ENCODE results near the gene GOLGA8Q.
A peak's percentile ranks its signal among the peaks of the same experiment; 100 is the strongest.
"Not testable (repeated sequence)": the region's sequence is repeated elsewhere in the genome, so short reads cannot be mapped to it uniquely, and the experiment has no call there.

GOLGA8Q gene

GRCh38 chr15:30551750-30552149 lies at the start of gene GOLGA8Q:
TSS of gene GOLGA8Q (plus strand) at chr15:30552050. CDS start at chr15:30552078, 28 bp downstream.
- DNase-seq (ENCODE audit: extremely low read depth, low read depth) = not testable (repeated sequence)

- DNase-seq (ENCODE audit: extremely low read depth, low read depth) = not testable (repeated sequence)
These were observed 48.7 kb upstream of the GOLGA8Q start for GRCh38 chr15:30502904-30503781.

GRCh38 chr15:30504162-30504843 lies 47.5 kb upstream of the GOLGA8Q start:
- DNase-seq (ENCODE audit: extremely low read depth, low read depth) = not testable (repeated sequence)

GRCh38 chr15:30514545-30514944 lies 37.3 kb upstream of the GOLGA8Q start:
- not testable (repeated sequence) for DNase-seq (ENCODE audit: extremely low read depth, low read depth)

- not testable (repeated sequence) for DNase-seq (ENCODE audit: extremely low read depth, low read depth)
These were observed 28.2 kb upstream of the GOLGA8Q start for GRCh38 chr15:30523453-30524243.

GRCh38 chr15:30525912-30526311 lies 25.9 kb upstream of the GOLGA8Q start:
- not testable (repeated sequence) for DNase-seq (ENCODE audit: extremely low read depth, low read depth)

GRCh38 chr15:30529049-30529448 lies 22.8 kb upstream of the GOLGA8Q start:
- DNase-seq (ENCODE audit: extremely low read depth, low read depth) = not testable (repeated sequence)

- not testable (repeated sequence) for DNase-seq (ENCODE audit: extremely low read depth, low read depth)
These were observed 15.1 kb downstream of the GOLGA8Q start for GRCh38 chr15:30566949-30567348.

- not testable (repeated sequence) for DNase-seq (ENCODE audit: extremely low read depth, low read depth)
These were observed 21.2 kb downstream of the GOLGA8Q start for GRCh38 chr15:30573012-30573491.

- not testable (repeated sequence) for DNase-seq (ENCODE audit: extremely low read depth, low read depth)
These were observed 27.6 kb downstream of the GOLGA8Q start for GRCh38 chr15:30579394-30579970.

- DNase-seq (ENCODE audit: extremely low read depth, low read depth) = not testable (repeated sequence)
These were observed 28.9 kb downstream of the GOLGA8Q start for GRCh38 chr15:30580716-30581115.

- not testable (repeated sequence) for DNase-seq (ENCODE audit: extremely low read depth, low read depth)
- peak; percentile 2; the same call in 1 of the 2 replicates for TF ChIP-seq CTCF (IDR thresholded peaks at IDR 0.05; ENCODE audit: low read depth, low read length)
These were observed 47.1 kb downstream of the GOLGA8Q start for GRCh38 chr15:30598953-30599352.

GRCh38 chr15:30603796-30604195 lies 51.9 kb downstream of the GOLGA8Q start, which contains the start of gene GOLGA8H:
TSS of gene GOLGA8H (plus strand) at chr15:30604028. CDS start at chr15:30604126, 98 bp downstream.
- DNase-seq (ENCODE audit: extremely low read depth, low read depth) = not testable (repeated sequence)

Measured in AG09319 (cell line).